ENCODE measurements around the gene NARS2. TPM values are rescaled to one million over a fixed set of nuclear protein-coding genes. Genes with fewer than 3 reads are reported as not detected.

NARS2 gene
- total RNA-seq, 6 donors from 2014 or later = 7.7 to 45.1 (median 15.5) TPM

- TF ChIP-seq POLR2A (IDR thresholded peaks at IDR 0.05) (no peak), POLR2AphosphoS5 (IDR thresholded peaks at IDR 0.05) (no peak), EP300 (IDR thresholded peaks at IDR 0.05) (no peak), CTCF (IDR thresholded peaks at IDR 0.05) (no peak)
- Histone ChIP-seq H3K27me3 (no peaks in the 10 kb centered on the region), H3K36me3 (no peaks in the 10 kb centered on the region), H3K4me1 (peaks cover 5 to 25% (median 21%) of the 10 kb centered on the region in 4 donors), H3K27ac (no peak overlapping the region), H3K9me3 (no peaks in the 10 kb centered on the region), H3K4me3 (no peak overlapping the region)
- DNase-seq (no peak), ATAC-seq (ENCODE audit: low FRiP score in 2 of 2) (no peak)
- 84 to 93% methylated on average over 1 of the region's 1 CpG for WGBS, 2 donors
Observed at GRCh38 chr11:78400116-78400515, 174.5 kb downstream of the NARS2 start.

- TF ChIP-seq CTCF (IDR thresholded peaks at IDR 0.05) (no peak), POLR2A (IDR thresholded peaks at IDR 0.05) (no peak), EP300 (IDR thresholded peaks at IDR 0.05) (no peak)
- H3K9me3 ChIP-seq = no peaks in the 10 kb centered on the region
- H3K27ac ChIP-seq = no peak overlapping the region
- no peaks in the 10 kb centered on the region for H3K36me3 ChIP-seq
- H3K4me1 ChIP-seq = peaks cover 5 to 25% (median 17%) of the 10 kb centered on the region in 4 donors
- ATAC-seq (ENCODE audit: low FRiP score in 2 of 2) (no peak), DNase-seq (no peak)
- no peaks in the 10 kb centered on the region for H3K27me3 ChIP-seq
- 87 to 92% methylated on average over 4 of the region's 4 CpGs for WGBS, 2 donors
- H3K4me3 ChIP-seq = no peak overlapping the region
Observed at GRCh38 chr11:78399136-78399535, 175.5 kb downstream of the NARS2 start.

- H3K27ac ChIP-seq = no peak overlapping the region
- H3K9me3 ChIP-seq = no peaks in the 10 kb centered on the region
- no peaks in the 10 kb centered on the region for H3K36me3 ChIP-seq
- H3K4me3 ChIP-seq = no peak overlapping the region
- H3K4me1 ChIP-seq = peaks cover 6 to 25% (median 14%) of the 10 kb centered on the region in 4 donors
- TF ChIP-seq EP300 (IDR thresholded peaks at IDR 0.05) (no peak), CTCF (IDR thresholded peaks at IDR 0.05) (no peak), POLR2A (IDR thresholded peaks at IDR 0.05) (no peak), POLR2AphosphoS5 (IDR thresholded peaks at IDR 0.05) (no peak)
- H3K27me3 ChIP-seq = no peaks in the 10 kb centered on the region
- WGBS, 2 donors = 80 to 87% methylated on average over 1 of the region's 1 CpG
- ATAC-seq (ENCODE audit: low FRiP score in 2 of 2) (no peak), DNase-seq (no peak)
Observed at GRCh38 chr11:78398715-78399114, 175.9 kb downstream of the NARS2 start.

- Histone ChIP-seq H3K27me3 (no peaks in the 10 kb centered on the region), H3K27ac (no peak overlapping the region), H3K9me3 (no peaks in the 10 kb centered on the region), H3K4me3 (no peak overlapping the region), H3K36me3 (no peaks in the 10 kb centered on the region), H3K4me1 (peaks cover 13 to 25% (median 17%) of the 10 kb centered on the region in 4 donors)
- ATAC-seq (ENCODE audit: low FRiP score in 2 of 2) = peak in 1 of 2 donors; percentile 47
- TF ChIP-seq POLR2AphosphoS5 (IDR thresholded peaks at IDR 0.05) (no peak), CTCF (IDR thresholded peaks at IDR 0.05) (peak in 1 of 6 experiments; percentile 21)
- 65 to 68% methylated on average over 3 of the region's 3 CpGs for WGBS, 2 donors
- no peak for DNase-seq
Observed at GRCh38 chr11:78397398-78397797, 177.3 kb downstream of the NARS2 start.

- Histone ChIP-seq H3K27me3 (no peaks in the 10 kb centered on the region), H3K4me1 (peaks cover 17 to 28% (median 24%) of the 10 kb centered on the region in 4 donors), H3K36me3 (no peaks in the 10 kb centered on the region), H3K9me3 (no peaks in the 10 kb centered on the region), H3K27ac (no peak overlapping the region), H3K4me3 (no peak overlapping the region)
- ATAC-seq (ENCODE audit: low FRiP score in 2 of 2) = no peak
- TF ChIP-seq POLR2A (IDR thresholded peaks at IDR 0.05) = no peak
- no peak for TF ChIP-seq POLR2AphosphoS5 (IDR thresholded peaks at IDR 0.05)
- no peak for TF ChIP-seq EP300 (IDR thresholded peaks at IDR 0.05)
- no peak for TF ChIP-seq CTCF (IDR thresholded peaks at IDR 0.05)
- 96 to 100% methylated on average over 1 of the region's 1 CpG for WGBS, 2 donors
- DNase-seq = no peak
Observed at GRCh38 chr11:78395597-78395996, 179.1 kb downstream of the NARS2 start.
